Endothelial cell of umbilical vein (primary cell): ENCODE measurements around the gene SDHAF2.

Experiments used
- EZH2 ChIP-seq: IDR thresholded peaks from 2 replicates; pipeline ENCODE4 v1.6.1; 2012; ENCODE audit warnings: borderline replicate concordance, low read depth, mild to moderate bottlenecking, moderate library complexity, low read length, inconsistent platforms; ENCODE audit not compliant: severe bottlenecking
- MYC ChIP-seq: IDR thresholded peaks from one replicate; pipeline ENCODE4 v1.6.1; 2011; ENCODE audit warnings: mild to moderate bottlenecking, low read depth, low read length
- POLR2A ChIP-seq: IDR thresholded peaks from 2 replicates; pipeline ENCODE4 v1.6.1; 2012; ENCODE audit warnings: low read depth, mild to moderate bottlenecking, control low read depth, low read length
- POLR2AphosphoS5 ChIP-seq: IDR thresholded peaks from 2 replicates; pipeline ENCODE4 v1.6.1; 2012; ENCODE audit warnings: low read depth, mild to moderate bottlenecking, control low read depth, low read length, moderate library complexity; ENCODE audit not compliant: insufficient read depth
- TF ChIP-seq, protein P1 (sequence below), 2 donors: IDR thresholded peaks; 1 replicate in 1 of 2; 2 replicates in 1 of 2; pipeline ENCODE4 v1.5.1; 2011; ENCODE audit warnings: low read length in 2 of 2, mild to moderate bottlenecking in 2 of 2, moderate library complexity in 2 of 2, control low read depth in 1 of 2, inconsistent platforms in 1 of 2, low read depth in 1 of 2; ENCODE audit not compliant: insufficient read depth in 1 of 2; ENCODE audit errors: extremely low read depth in 1 of 2

DNA sequence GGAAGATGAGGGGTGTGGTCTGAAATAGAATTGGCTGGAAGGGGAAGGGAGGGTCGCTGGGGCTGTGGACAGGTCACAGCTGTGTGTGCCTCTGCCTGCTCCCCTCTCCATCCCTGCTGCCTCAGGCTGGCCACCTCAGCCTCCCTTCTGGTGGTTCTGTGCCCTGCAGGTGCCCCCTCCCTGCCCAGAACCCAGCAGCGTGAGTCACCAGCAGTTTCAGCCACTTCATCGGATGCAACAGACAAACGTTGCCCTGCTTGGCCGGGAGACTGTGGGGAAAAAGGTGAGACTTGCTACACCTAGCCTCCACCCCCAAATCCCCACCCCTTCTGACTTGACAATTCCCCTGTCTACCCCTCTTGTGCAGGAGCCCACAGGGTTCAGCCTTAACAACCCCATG, 56.9 kb downstream of the SDHAF2 start:
- TF ChIP-seq, protein P1, sequence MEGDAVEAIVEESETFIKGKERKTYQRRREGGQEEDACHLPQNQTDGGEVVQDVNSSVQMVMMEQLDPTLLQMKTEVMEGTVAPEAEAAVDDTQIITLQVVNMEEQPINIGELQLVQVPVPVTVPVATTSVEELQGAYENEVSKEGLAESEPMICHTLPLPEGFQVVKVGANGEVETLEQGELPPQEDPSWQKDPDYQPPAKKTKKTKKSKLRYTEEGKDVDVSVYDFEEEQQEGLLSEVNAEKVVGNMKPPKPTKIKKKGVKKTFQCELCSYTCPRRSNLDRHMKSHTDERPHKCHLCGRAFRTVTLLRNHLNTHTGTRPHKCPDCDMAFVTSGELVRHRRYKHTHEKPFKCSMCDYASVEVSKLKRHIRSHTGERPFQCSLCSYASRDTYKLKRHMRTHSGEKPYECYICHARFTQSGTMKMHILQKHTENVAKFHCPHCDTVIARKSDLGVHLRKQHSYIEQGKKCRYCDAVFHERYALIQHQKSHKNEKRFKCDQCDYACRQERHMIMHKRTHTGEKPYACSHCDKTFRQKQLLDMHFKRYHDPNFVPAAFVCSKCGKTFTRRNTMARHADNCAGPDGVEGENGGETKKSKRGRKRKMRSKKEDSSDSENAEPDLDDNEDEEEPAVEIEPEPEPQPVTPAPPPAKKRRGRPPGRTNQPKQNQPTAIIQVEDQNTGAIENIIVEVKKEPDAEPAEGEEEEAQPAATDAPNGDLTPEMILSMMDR (IDR thresholded peaks at IDR 0.05; ENCODE audit: extremely low read depth in 1 of 2, insufficient read depth in 1 of 2, low read depth in 1 of 2, low read length in 2 of 2), result no peak
- no peak for TF ChIP-seq POLR2A
- TF ChIP-seq POLR2AphosphoS5, result no peak
- TF ChIP-seq MYC, result no peak
- TF ChIP-seq EZH2, result no peak
